ENCODE results near the gene BRD4.

Gene BRD4

GRCh38 chr19:15199661-15200552 lies 132.4 kb downstream of the BRD4 start (continued):
- no peak for TF ChIP-seq ZNF521 (tag by site-specific recombination; IDR thresholded peaks at IDR 0.05)
- TF ChIP-seq ZNF202 (tag by site-specific recombination; IDR thresholded peaks at IDR 0.05; ENCODE audit: borderline replicate concordance) = no peak
- no peak for TF ChIP-seq ZNF26 (tag by site-specific recombination; IDR thresholded peaks at IDR 0.05)
- no peak for TF ChIP-seq ZBTB48 (tag by site-specific recombination; IDR thresholded peaks at IDR 0.05)
- TF ChIP-seq ZNF830 (tag by site-specific recombination; IDR thresholded peaks at IDR 0.05; ENCODE audit: low read depth) = no peak
- no peak for TF ChIP-seq FEZF1 (tag by site-specific recombination; IDR thresholded peaks at IDR 0.05)
- no peak for TF ChIP-seq ZNF292 (tag by site-specific recombination; IDR thresholded peaks at IDR 0.05; ENCODE audit: borderline replicate concordance, low read depth)
- no peak for TF ChIP-seq ZSCAN16 (tag by site-specific recombination; IDR thresholded peaks at IDR 0.05)
- no peak for TF ChIP-seq ZNF549 (tag by site-specific recombination; IDR thresholded peaks at IDR 0.05)
- TF ChIP-seq WT1 (tag by site-specific recombination; IDR thresholded peaks at IDR 0.05) = peak; percentile 14; the same call in 1 of the 2 replicates
- no peak for TF ChIP-seq ZNF366 (tag by site-specific recombination; conservative IDR thresholded peaks at IDR 0.05)
- 0 out of 2 replicates have a peak, but pooled peaks have one; percentile 21 for TF ChIP-seq KLF8 (tag by site-specific recombination; IDR thresholded peaks at IDR 0.05)
- TF ChIP-seq ZNF184 (tag by site-specific recombination; IDR thresholded peaks at IDR 0.05) = no peak
- TF ChIP-seq ZNF558 (tag by site-specific recombination; IDR thresholded peaks at IDR 0.05) = no peak
- TF ChIP-seq GLI4 (tag by site-specific recombination; IDR thresholded peaks at IDR 0.05) = no peak
- no peak for TF ChIP-seq ZNF311 (tag by site-specific recombination; IDR thresholded peaks at IDR 0.05; ENCODE audit: borderline replicate concordance)
- TF ChIP-seq ZNF513 (tag by site-specific recombination; IDR thresholded peaks at IDR 0.05) = no peak
- no peak for TF ChIP-seq ZNF510 (tag by site-specific recombination; IDR thresholded peaks at IDR 0.05; ENCODE audit: insufficient replicate concordance)
- peak; percentile 25; the same call in 1 of the 2 replicates for TF ChIP-seq ZSCAN30 (tag by site-specific recombination; IDR thresholded peaks at IDR 0.05)
- TF ChIP-seq HOXA7 (CRISPR knock-in tag; IDR thresholded peaks at IDR 0.05; ENCODE audit: borderline replicate concordance) = no peak
- no peak for TF ChIP-seq ZNF23 (tag by site-specific recombination; IDR thresholded peaks at IDR 0.05; ENCODE audit: borderline replicate concordance)
- TF ChIP-seq, protein P1, sequence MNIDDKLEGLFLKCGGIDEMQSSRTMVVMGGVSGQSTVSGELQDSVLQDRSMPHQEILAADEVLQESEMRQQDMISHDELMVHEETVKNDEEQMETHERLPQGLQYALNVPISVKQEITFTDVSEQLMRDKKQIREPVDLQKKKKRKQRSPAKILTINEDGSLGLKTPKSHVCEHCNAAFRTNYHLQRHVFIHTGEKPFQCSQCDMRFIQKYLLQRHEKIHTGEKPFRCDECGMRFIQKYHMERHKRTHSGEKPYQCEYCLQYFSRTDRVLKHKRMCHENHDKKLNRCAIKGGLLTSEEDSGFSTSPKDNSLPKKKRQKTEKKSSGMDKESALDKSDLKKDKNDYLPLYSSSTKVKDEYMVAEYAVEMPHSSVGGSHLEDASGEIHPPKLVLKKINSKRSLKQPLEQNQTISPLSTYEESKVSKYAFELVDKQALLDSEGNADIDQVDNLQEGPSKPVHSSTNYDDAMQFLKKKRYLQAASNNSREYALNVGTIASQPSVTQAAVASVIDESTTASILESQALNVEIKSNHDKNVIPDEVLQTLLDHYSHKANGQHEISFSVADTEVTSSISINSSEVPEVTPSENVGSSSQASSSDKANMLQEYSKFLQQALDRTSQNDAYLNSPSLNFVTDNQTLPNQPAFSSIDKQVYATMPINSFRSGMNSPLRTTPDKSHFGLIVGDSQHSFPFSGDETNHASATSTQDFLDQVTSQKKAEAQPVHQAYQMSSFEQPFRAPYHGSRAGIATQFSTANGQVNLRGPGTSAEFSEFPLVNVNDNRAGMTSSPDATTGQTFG (tag by site-specific recombination; IDR thresholded peaks at IDR 0.05; ENCODE audit: borderline replicate concordance) = no peak
- no peak for TF ChIP-seq ZNF280C (tag by site-specific recombination; IDR thresholded peaks at IDR 0.05)
- no peak for TF ChIP-seq ZNF341 (tag by site-specific recombination; IDR thresholded peaks at IDR 0.05; ENCODE audit: low read depth)
- TF ChIP-seq MYNN (tag by site-specific recombination; IDR thresholded peaks at IDR 0.05; ENCODE audit: borderline replicate concordance) = no peak
- TF ChIP-seq ZNF398 (tag by site-specific recombination; IDR thresholded peaks at IDR 0.05) = peak; percentile 51; the same call in 1 of the 2 replicates
- no peak for TF ChIP-seq KLF10 (tag by site-specific recombination; IDR thresholded peaks at IDR 0.05)
- 0 out of 2 replicates have a peak, but pooled peaks have one; percentile 2 for TF ChIP-seq SCRT2 (tag by site-specific recombination; IDR thresholded peaks at IDR 0.05)

All from HEK293 (cell line).